Liver (tissue), 9 donors: Measurements from ENCODE around the gene UMAD1. TPM values are rescaled to one million over a fixed set of nuclear protein-coding genes. Genes with fewer than 3 reads are reported as not detected.

Source experiments
- DNase-seq: peaks from one replicate; pipeline ENCODE4 v3.0.0-alpha.2; 2017; ENCODE audit warnings: low spot score
- H3K27ac ChIP-seq, 2 donors: one replicate each; pipeline ENCODE4 v1.7.0; 2013; ENCODE audit warnings: inconsistent platforms in 2 of 2, low read length in 2 of 2, control low read depth in 1 of 2, low read depth in 1 of 2, mild to moderate bottlenecking in 1 of 2
- H3K27me3 ChIP-seq, 4 donors: one replicate each; pipeline versions ENCODE4 v1.6.1 to v1.7.0; 2013; ENCODE audit warnings: low read length in 3 of 4, inconsistent platforms in 1 of 4, mild to moderate bottlenecking in 1 of 4, moderate library complexity in 1 of 4; ENCODE audit not compliant: control insufficient read depth in 4 of 4, insufficient read depth in 4 of 4
- H3K36me3 ChIP-seq, 4 donors: one replicate each; pipeline versions ENCODE4 v1.6.1 to v1.7.0; 2013; ENCODE audit warnings: low read length in 3 of 4, mild to moderate bottlenecking in 3 of 4, low read depth in 1 of 4, moderate library complexity in 1 of 4; ENCODE audit not compliant: control insufficient read depth in 4 of 4, insufficient read depth in 3 of 4
- H3K4me1 ChIP-seq, 4 donors: one replicate each; pipeline versions ENCODE4 v1.6.1 to v1.7.0; 2013; ENCODE audit warnings: low read length in 3 of 4, mild to moderate bottlenecking in 3 of 4, moderate library complexity in 1 of 4; ENCODE audit not compliant: control insufficient read depth in 4 of 4, insufficient read depth in 4 of 4
- H3K4me3 ChIP-seq, 3 donors: one replicate each; pipeline versions ENCODE4 v1.6.1 to v1.7.0; 2013; ENCODE audit warnings: low read length in 3 of 3, control low read depth in 1 of 3, low read depth in 1 of 3, mild to moderate bottlenecking in 1 of 3
- H3K9ac ChIP-seq, 2 donors: one replicate each; pipeline ENCODE4 v1.7.0; 2013; ENCODE audit warnings: low read length in 2 of 2, mild to moderate bottlenecking in 2 of 2, moderate library complexity in 2 of 2, control low read depth in 1 of 2, low read depth in 1 of 2
- H3K9me3 ChIP-seq, 4 donors: one replicate each; pipeline versions ENCODE4 v1.6.1 to v1.7.0; 2013; ENCODE audit warnings: low read length in 3 of 4; ENCODE audit not compliant: control insufficient read depth in 4 of 4
- EGR1 ChIP-seq, 2 donors: IDR thresholded peaks; 2 replicates each; pipeline ENCODE4 v1.6.1; 2016 to 2018; ENCODE audit warnings: antibody characterized with exemption in 2 of 2, low read depth in 2 of 2
- FOXA1 ChIP-seq: IDR thresholded peaks from 2 replicates; pipeline ENCODE4 v1.6.1; 2016; ENCODE audit warnings: antibody characterized with exemption
- FOXA2 ChIP-seq: IDR thresholded peaks from 2 replicates; pipeline ENCODE4 v1.6.1; 2016; ENCODE audit warnings: antibody characterized with exemption
- GABPA ChIP-seq, 2 donors: IDR thresholded peaks in 1 of 2; conservative IDR thresholded peaks in 1 of 2; 2 replicates each; pipeline ENCODE4 v1.6.1; 2016; ENCODE audit warnings: antibody characterized with exemption in 2 of 2, mild to moderate bottlenecking in 1 of 2, moderate library complexity in 1 of 2
- HNF4A ChIP-seq, 2 donors: conservative IDR thresholded peaks; 2 replicates each; pipeline ENCODE4 v1.6.1; 2016; ENCODE audit warnings: antibody characterized with exemption in 2 of 2, mild to moderate bottlenecking in 2 of 2
- HNF4G ChIP-seq: IDR thresholded peaks from 2 replicates; pipeline ENCODE4 v1.6.1; 2016; ENCODE audit warnings: antibody characterized with exemption
- JUND ChIP-seq, 2 donors: IDR thresholded peaks; 2 replicates each; pipeline ENCODE4 v1.6.1; 2016; ENCODE audit warnings: antibody characterized with exemption in 2 of 2
- MAX ChIP-seq: IDR thresholded peaks from 2 replicates; pipeline ENCODE4 v1.6.1; 2016; ENCODE audit warnings: antibody characterized with exemption
- NR2F2 ChIP-seq: IDR thresholded peaks from 2 replicates; pipeline ENCODE4 v1.6.1; 2016; ENCODE audit warnings: antibody characterized with exemption
- RAD21 ChIP-seq, 2 donors: IDR thresholded peaks; 2 replicates each; pipeline ENCODE4 v1.6.1; 2016; ENCODE audit warnings: antibody characterized with exemption in 2 of 2, mild to moderate bottlenecking in 2 of 2
- RXRA ChIP-seq, 2 donors: IDR thresholded peaks; 2 replicates each; pipeline ENCODE4 v1.6.1; 2017 to 2018; ENCODE audit warnings: antibody characterized with exemption in 2 of 2, mild to moderate bottlenecking in 1 of 2
- SP1 ChIP-seq: IDR thresholded peaks from 2 replicates; pipeline ENCODE4 v1.6.1; 2018; ENCODE audit warnings: antibody characterized with exemption, mild to moderate bottlenecking
- TAF1 ChIP-seq: conservative IDR thresholded peaks from 2 replicates; pipeline ENCODE4 v1.6.1; 2016; ENCODE audit warnings: antibody characterized with exemption, mild to moderate bottlenecking
- YY1 ChIP-seq: IDR thresholded peaks from 2 replicates; pipeline ENCODE4 v1.6.1; 2016; ENCODE audit warnings: antibody characterized with exemption, mild to moderate bottlenecking
- WGBS: extraction: QIAGEN DNeasy Blood & Tissue Kit; methylation state at CpG from one replicate; pipeline ENCODE4 v1.1.7; 2013; 5-methylcytosine and 5-hydroxymethylcytosine counted together
- polyA plus RNA-seq, 2 donors: library from polyadenylated mRNA; stranded (reverse) in 1 of 2; unstranded in 1 of 2; fragments of 200-250 nt in 1 of 2; fragments of >200 nt in 1 of 2; fragmentation: Nextera tagmentation in 1 of 2; extraction: Ambion mirVana in 1 of 2; gene quantifications; one replicate each; pipeline versions ENCODE4 v1.2.1 to v1.2.3, GENCODE V29; 2013 to 2015
- total RNA-seq, 2 donors: library from RNA; depleted of rRNA; stranded (reverse); fragments of >200 nt; gene quantifications; one replicate each; pipeline ENCODE4 v1.2.3, GENCODE V29; 2014
- TF ChIP-seq, protein P1 (sequence below): IDR thresholded peaks from 2 replicates; pipeline ENCODE4 v1.6.1; 2016; ENCODE audit warnings: antibody characterized with exemption
- TF ChIP-seq, protein P2 (sequence below): IDR thresholded peaks from 2 replicates; pipeline ENCODE4 v1.6.1; 2016; ENCODE audit warnings: antibody characterized with exemption
- TF ChIP-seq, protein P3 (sequence below): IDR thresholded peaks from 2 replicates; pipeline ENCODE4 v1.6.1; 2016; ENCODE audit warnings: antibody characterized with exemption, mild to moderate bottlenecking
- TF ChIP-seq, protein P4 (sequence below): fragments of 150-350 bp; IDR thresholded peaks from 2 replicates; pipeline ENCODE4 v1.5.1; 2017; ENCODE audit warnings: improper control_type of control experiment, low read depth, low read length; ENCODE audit not compliant: missing input control
- donor health status: healthy.
- donor health status: healthy.
- donor health status: healthy.
- donor health status: healthy.
- donor health status: healthy.

Gene UMAD1
- total and polyA plus RNA-seq, 4 donors: 5.9 to 12.2 (median 7.9) TPM

DNA sequence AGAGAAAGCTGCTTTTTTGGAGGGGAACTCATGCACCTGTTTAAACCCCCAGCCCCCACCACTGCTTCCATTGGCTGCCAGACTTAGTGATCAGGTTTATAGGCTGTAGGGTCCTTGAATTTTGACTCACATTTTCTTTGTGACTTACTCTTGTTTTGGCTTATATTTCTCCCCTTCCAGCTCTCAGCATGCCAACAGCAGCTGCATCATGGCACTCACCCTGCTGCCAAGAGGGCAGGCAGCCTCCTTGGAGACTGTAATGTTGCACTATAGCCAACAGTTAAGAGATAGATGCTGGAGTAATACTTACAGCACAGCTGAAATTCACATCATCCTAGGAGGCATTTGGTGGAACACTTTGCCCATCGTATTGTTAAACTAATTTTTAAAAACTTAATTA lies 230.0 kb downstream of the UMAD1 start:
- WGBS: 99% methylated on average over 1 of the region's 1 CpG
- Histone ChIP-seq H3K4me3 (no peak overlapping the region), H3K4me1 (no peaks in the 10 kb centered on the region), H3K9ac (no peak overlapping the region), H3K27ac (no peak overlapping the region), H3K9me3 (no peaks in the 10 kb centered on the region), H3K36me3 (no peaks in the 10 kb centered on the region), H3K27me3 (no peaks in the 10 kb centered on the region)
- DNase-seq: no peak
- no peak for TF ChIP-seq RAD21 (IDR thresholded peaks at IDR 0.05)
- TF ChIP-seq YY1: no peak
- no peak for TF ChIP-seq JUND (IDR thresholded peaks at IDR 0.05)
- TF ChIP-seq, protein P1, sequence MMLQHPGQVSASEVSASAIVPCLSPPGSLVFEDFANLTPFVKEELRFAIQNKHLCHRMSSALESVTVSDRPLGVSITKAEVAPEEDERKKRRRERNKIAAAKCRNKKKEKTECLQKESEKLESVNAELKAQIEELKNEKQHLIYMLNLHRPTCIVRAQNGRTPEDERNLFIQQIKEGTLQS: no peak
- TF ChIP-seq HNF4G: no peak
- TF ChIP-seq RXRA (IDR thresholded peaks at IDR 0.05): no peak
- TF ChIP-seq, protein P2, sequence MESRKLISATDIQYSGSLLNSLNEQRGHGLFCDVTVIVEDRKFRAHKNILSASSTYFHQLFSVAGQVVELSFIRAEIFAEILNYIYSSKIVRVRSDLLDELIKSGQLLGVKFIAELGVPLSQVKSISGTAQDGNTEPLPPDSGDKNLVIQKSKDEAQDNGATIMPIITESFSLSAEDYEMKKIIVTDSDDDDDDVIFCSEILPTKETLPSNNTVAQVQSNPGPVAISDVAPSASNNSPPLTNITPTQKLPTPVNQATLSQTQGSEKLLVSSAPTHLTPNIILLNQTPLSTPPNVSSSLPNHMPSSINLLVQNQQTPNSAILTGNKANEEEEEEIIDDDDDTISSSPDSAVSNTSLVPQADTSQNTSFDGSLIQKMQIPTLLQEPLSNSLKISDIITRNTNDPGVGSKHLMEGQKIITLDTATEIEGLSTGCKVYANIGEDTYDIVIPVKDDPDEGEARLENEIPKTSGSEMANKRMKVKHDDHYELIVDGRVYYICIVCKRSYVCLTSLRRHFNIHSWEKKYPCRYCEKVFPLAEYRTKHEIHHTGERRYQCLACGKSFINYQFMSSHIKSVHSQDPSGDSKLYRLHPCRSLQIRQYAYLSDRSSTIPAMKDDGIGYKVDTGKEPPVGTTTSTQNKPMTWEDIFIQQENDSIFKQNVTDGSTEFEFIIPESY: no peak
- no peak for TF ChIP-seq NR2F2
- TF ChIP-seq TAF1: no peak
- TF ChIP-seq, protein P3, sequence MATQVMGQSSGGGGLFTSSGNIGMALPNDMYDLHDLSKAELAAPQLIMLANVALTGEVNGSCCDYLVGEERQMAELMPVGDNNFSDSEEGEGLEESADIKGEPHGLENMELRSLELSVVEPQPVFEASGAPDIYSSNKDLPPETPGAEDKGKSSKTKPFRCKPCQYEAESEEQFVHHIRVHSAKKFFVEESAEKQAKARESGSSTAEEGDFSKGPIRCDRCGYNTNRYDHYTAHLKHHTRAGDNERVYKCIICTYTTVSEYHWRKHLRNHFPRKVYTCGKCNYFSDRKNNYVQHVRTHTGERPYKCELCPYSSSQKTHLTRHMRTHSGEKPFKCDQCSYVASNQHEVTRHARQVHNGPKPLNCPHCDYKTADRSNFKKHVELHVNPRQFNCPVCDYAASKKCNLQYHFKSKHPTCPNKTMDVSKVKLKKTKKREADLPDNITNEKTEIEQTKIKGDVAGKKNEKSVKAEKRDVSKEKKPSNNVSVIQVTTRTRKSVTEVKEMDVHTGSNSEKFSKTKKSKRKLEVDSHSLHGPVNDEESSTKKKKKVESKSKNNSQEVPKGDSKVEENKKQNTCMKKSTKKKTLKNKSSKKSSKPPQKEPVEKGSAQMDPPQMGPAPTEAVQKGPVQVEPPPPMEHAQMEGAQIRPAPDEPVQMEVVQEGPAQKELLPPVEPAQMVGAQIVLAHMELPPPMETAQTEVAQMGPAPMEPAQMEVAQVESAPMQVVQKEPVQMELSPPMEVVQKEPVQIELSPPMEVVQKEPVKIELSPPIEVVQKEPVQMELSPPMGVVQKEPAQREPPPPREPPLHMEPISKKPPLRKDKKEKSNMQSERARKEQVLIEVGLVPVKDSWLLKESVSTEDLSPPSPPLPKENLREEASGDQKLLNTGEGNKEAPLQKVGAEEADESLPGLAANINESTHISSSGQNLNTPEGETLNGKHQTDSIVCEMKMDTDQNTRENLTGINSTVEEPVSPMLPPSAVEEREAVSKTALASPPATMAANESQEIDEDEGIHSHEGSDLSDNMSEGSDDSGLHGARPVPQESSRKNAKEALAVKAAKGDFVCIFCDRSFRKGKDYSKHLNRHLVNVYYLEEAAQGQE: no peak
- TF ChIP-seq SP1: no peak
- no peak for TF ChIP-seq FOXA2
- no peak for TF ChIP-seq EGR1 (IDR thresholded peaks at IDR 0.05; ENCODE audit: low read depth in 2 of 2)
- no peak for TF ChIP-seq GABPA (IDR thresholded peaks at IDR 0.05 in 1 of 2, conservative IDR thresholded peaks at IDR 0.05 in 1 of 2)
- no peak for TF ChIP-seq HNF4A (conservative IDR thresholded peaks at IDR 0.05)
- no peak for TF ChIP-seq FOXA1

DNA sequence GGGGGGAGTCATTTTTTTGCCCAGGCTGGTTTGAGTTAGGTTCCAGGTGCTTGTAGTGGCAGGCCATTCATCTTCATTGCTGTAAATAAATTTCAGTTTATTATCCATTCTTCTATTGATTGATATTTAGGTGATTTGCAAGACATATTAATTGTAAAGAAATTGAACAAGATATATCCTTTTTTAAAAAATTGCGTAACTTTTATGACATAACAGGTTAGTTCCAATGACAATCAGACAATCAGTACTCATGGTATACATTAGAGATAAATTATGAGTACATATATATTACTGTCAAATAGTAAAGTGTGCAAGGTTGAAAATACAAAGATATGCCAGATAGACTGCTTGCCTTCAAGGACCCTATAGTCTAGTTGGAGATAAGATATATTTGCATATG lies 235.9 kb downstream of the UMAD1 start:
- Histone ChIP-seq H3K4me3 (no peak overlapping the region), H3K4me1 (no peaks in the 10 kb centered on the region), H3K27me3 (no peaks in the 10 kb centered on the region), H3K27ac (no peak overlapping the region), H3K9ac (no peak overlapping the region), H3K9me3 (no peaks in the 10 kb centered on the region), H3K36me3 (no peaks in the 10 kb centered on the region)
- WGBS: 95% methylated on average over 1 of the region's 1 CpG
- no peak for DNase-seq
- TF ChIP-seq, protein P3: no peak
- TF ChIP-seq MAX (no peak), JUND (IDR thresholded peaks at IDR 0.05) (no peak), RXRA (IDR thresholded peaks at IDR 0.05) (no peak), EGR1 (IDR thresholded peaks at IDR 0.05; ENCODE audit: low read depth in 2 of 2) (no peak), FOXA2 (no peak), FOXA1 (no peak), SP1 (no peak), NR2F2 (no peak), RAD21 (IDR thresholded peaks at IDR 0.05) (no peak), YY1 (no peak)
- TF ChIP-seq, protein P4, sequence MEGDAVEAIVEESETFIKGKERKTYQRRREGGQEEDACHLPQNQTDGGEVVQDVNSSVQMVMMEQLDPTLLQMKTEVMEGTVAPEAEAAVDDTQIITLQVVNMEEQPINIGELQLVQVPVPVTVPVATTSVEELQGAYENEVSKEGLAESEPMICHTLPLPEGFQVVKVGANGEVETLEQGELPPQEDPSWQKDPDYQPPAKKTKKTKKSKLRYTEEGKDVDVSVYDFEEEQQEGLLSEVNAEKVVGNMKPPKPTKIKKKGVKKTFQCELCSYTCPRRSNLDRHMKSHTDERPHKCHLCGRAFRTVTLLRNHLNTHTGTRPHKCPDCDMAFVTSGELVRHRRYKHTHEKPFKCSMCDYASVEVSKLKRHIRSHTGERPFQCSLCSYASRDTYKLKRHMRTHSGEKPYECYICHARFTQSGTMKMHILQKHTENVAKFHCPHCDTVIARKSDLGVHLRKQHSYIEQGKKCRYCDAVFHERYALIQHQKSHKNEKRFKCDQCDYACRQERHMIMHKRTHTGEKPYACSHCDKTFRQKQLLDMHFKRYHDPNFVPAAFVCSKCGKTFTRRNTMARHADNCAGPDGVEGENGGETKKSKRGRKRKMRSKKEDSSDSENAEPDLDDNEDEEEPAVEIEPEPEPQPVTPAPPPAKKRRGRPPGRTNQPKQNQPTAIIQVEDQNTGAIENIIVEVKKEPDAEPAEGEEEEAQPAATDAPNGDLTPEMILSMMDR: no peak
- TF ChIP-seq, protein P2: no peak
- TF ChIP-seq, protein P1: no peak
